Gastroesophageal sphincter (tissue), 4 donors: ENCODE data around the gene VDR. TPM values are rescaled to one million over a fixed set of nuclear protein-coding genes. Genes with fewer than 3 reads are reported as not detected.

ENCODE experiments used
- ATAC-seq: fragments of 150-250 bp; one replicate; pipeline ENCODE4 v1.9.1; 2016; ENCODE audit warnings: mild to moderate bottlenecking, moderate library complexity
- H3K27ac ChIP-seq, 4 donors: fragments of 200-600 bp; sonication (generic) in 3 of 4; 1 replicate in 3 of 4; 2 replicates in 1 of 4; pipeline ENCODE4 v1.5.1; 2016 to 2019
- H3K27me3 ChIP-seq: fragments of 200-600 bp; sonication (generic); one replicate; pipeline ENCODE4 v1.5.1; 2019
- H3K36me3 ChIP-seq, 2 donors: fragments of 200-600 bp; sonication (generic); one replicate each; pipeline ENCODE4 v1.5.1; 2019; ENCODE audit warnings: control low read depth in 1 of 2
- H3K4me1 ChIP-seq, 3 donors: fragments of 200-600 bp; sonication (generic); 1 replicate in 2 of 3; 2 replicates in 1 of 3; pipeline ENCODE4 v1.5.1; 2016 to 2019; ENCODE audit warnings: control low read depth in 2 of 3
- H3K4me3 ChIP-seq, 2 donors: fragments of 200-600 bp; sonication (generic); one replicate each; pipeline ENCODE4 v1.5.1; 2019; ENCODE audit warnings: mild to moderate bottlenecking in 1 of 2, moderate library complexity in 1 of 2
- H3K9me3 ChIP-seq, 3 donors: fragments of 200-600 bp; sonication (generic); one replicate each; pipeline ENCODE4 v1.5.1; 2017 to 2019; ENCODE audit warnings: control low read depth in 2 of 3
- CTCF ChIP-seq, 4 experiments: fragments of 200-600 bp in 2 of 4; fragments of 450-650 bp in 2 of 4; sonication (generic) in 1 of 4; IDR thresholded peaks; one replicate each; pipeline ENCODE4 v1.5.1; 2017 to 2019; ENCODE audit warnings: antibody characterized with exemption in 4 of 4, mild to moderate bottlenecking in 2 of 4, moderate library complexity in 2 of 4
- EP300 ChIP-seq: sonication (generic); formaldehyde crosslinking; IDR thresholded peaks from one replicate; pipeline ENCODE4 v1.6.1; 2017; ENCODE audit warnings: antibody characterized with exemption, mild to moderate bottlenecking
- POLR2A ChIP-seq, 2 donors: fragments of 450-650 bp; IDR thresholded peaks; one replicate each; pipeline ENCODE4 v1.6.1; 2017; ENCODE audit warnings: antibody characterized with exemption in 2 of 2, mild to moderate bottlenecking in 2 of 2, moderate library complexity in 1 of 2
- POLR2AphosphoS5 ChIP-seq: sonication (generic); formaldehyde crosslinking; IDR thresholded peaks from one replicate; pipeline ENCODE4 v1.6.1; 2017; ENCODE audit warnings: antibody characterized with exemption
- WGBS, 2 donors: methylation state at CpG; one replicate each; pipeline ENCODE4 v1.1.5; 2018; ENCODE audit warnings: low coverage in 1 of 2; 5-methylcytosine and 5-hydroxymethylcytosine counted together
- total RNA-seq, 4 donors: library from RNA; depleted of rRNA; stranded (reverse); fragments of >200 nt; gene quantifications; one replicate each; pipeline ENCODE4 v1.1.0, GENCODE V29; 2016

The VDR gene
- 1 to 10 TPM; 1.2 to 5.5 (median 1.6) TPM for total RNA-seq

GRCh38 chr12:47904713-47905709 lies at the start of gene VDR:
VDR (minus strand) TSS chr12:47904994; CDS start chr12:47879113, 25,881 bp downstream.
- Histone ChIP-seq H3K27me3 (peaks cover 24% of the 10 kb centered on the region), H3K9me3 (no peaks in the 10 kb centered on the region), H3K36me3 (no peaks in the 10 kb centered on the region), H3K4me3 (peak within 1 kb of the TSS; percentile 42 to 60), H3K4me1 (peaks cover 0 to 29% (median 22%) of the 10 kb centered on the region in 3 donors), H3K27ac (peak within 1 kb of the TSS in 2 of 4 donors; percentile 13 to 62)
- ATAC-seq: peak; percentile 86
- TF ChIP-seq CTCF (IDR thresholded peaks at IDR 0.05) (peak in 3 of 4 experiments; percentile 30 to 52 (median 33)), EP300 (no peak)
- WGBS, 2 donors: 0% methylated on average over 3 to 7 of the region's 79 CpGs

- Histone ChIP-seq H3K4me3 (no peak overlapping the region), H3K27ac (no peak overlapping the region), H3K9me3 (no peaks in the 10 kb centered on the region), H3K4me1 (peaks cover 0 to 5% (median 0%) of the 10 kb centered on the region in 3 donors), H3K27me3 (no peaks in the 10 kb centered on the region), H3K36me3 (no peaks in the 10 kb centered on the region)
- ATAC-seq: no peak
- TF ChIP-seq POLR2AphosphoS5 (no peak), POLR2A (IDR thresholded peaks at IDR 0.05) (no peak)
- WGBS, 2 donors: 86% methylated on average over 1 of the region's 8 CpGs; no CpG with 5 or more reads in 1 of the 2 donors
Measured at GRCh38 chr12:47954058-47954457, 49.3 kb upstream of the VDR start.

GRCh38 chr12:47950856-47951468 lies 46.2 kb upstream of the VDR start:
- no peak overlapping the region for H3K27ac ChIP-seq
- WGBS, 2 donors: 67 to 69% methylated on average over 4 to 5 of the region's 8 CpGs

GRCh38 chr12:47949441-47950341 lies 44.9 kb upstream of the VDR start:
- H3K27me3 ChIP-seq: no peaks in the 10 kb centered on the region
- peak; percentile 78 for ATAC-seq
- H3K9me3 ChIP-seq: no peaks in the 10 kb centered on the region
- TF ChIP-seq EP300 (no peak), CTCF (IDR thresholded peaks at IDR 0.05) (peak in 3 of 4 experiments; percentile 74 to 82 (median 78)), POLR2A (IDR thresholded peaks at IDR 0.05) (no peak), POLR2AphosphoS5 (no peak)
- H3K4me1 ChIP-seq: peaks cover 0 to 6% (median 0%) of the 10 kb centered on the region in 3 donors
- H3K36me3 ChIP-seq: no peaks in the 10 kb centered on the region
- WGBS, 2 donors: 50 to 67% methylated on average over 14 to 27 of the region's 32 CpGs
- H3K4me3 ChIP-seq: no peak overlapping the region
- H3K27ac ChIP-seq: no peak overlapping the region

More at GRCh38 chr12:47950856-47951468, 46.2 kb upstream of the VDR start:
- Histone ChIP-seq H3K4me1 (peaks cover 0 to 6% (median 0%) of the 10 kb centered on the region in 3 donors), H3K27me3 (no peaks in the 10 kb centered on the region), H3K9me3 (no peaks in the 10 kb centered on the region), H3K36me3 (no peaks in the 10 kb centered on the region), H3K4me3 (no peak overlapping the region)
- TF ChIP-seq CTCF (IDR thresholded peaks at IDR 0.05) (no peak), POLR2A (IDR thresholded peaks at IDR 0.05) (no peak), POLR2AphosphoS5 (no peak), EP300 (no peak)
- ATAC-seq: no peak

- TF ChIP-seq POLR2AphosphoS5 (no peak), POLR2A (IDR thresholded peaks at IDR 0.05) (no peak), CTCF (IDR thresholded peaks at IDR 0.05) (no peak), EP300 (no peak)
Measured at GRCh38 chr12:47947341-47947740, 42.5 kb upstream of the VDR start.

More at GRCh38 chr12:47947341-47947740, 42.5 kb upstream of the VDR start:
- Histone ChIP-seq H3K36me3 (no peaks in the 10 kb centered on the region), H3K9me3 (no peaks in the 10 kb centered on the region), H3K4me1 (peaks cover 0 to 7% (median 0%) of the 10 kb centered on the region in 3 donors), H3K4me3 (no peak overlapping the region), H3K27ac (no peak overlapping the region), H3K27me3 (peaks cover 17% of the 10 kb centered on the region)
- ATAC-seq: no peak
- 40 to 60% methylated on average over 1 of the region's 12 CpGs for WGBS, 2 donors
